GM18951 (cell line): ENCODE measurements around the gene AKR7A2.
"Not testable (repeated sequence)": the region's sequence is repeated elsewhere in the genome, so short reads cannot be mapped to it uniquely, and the experiment has no call there.

ENCODE experiments used
- POLR2A ChIP-seq: IDR thresholded peaks from 4 replicates; pipeline ENCODE4 v1.6.1; 2011; ENCODE audit warnings: mild to moderate bottlenecking; ENCODE audit not compliant: insufficient read length, insufficient read depth; ENCODE audit errors: extremely low read depth
- in situ Hi-C: fragments of 300-500 bp; cut with MboI; formaldehyde crosslinking; loops from one replicate; pipeline ENCODE4 v1.12.0; 2022; ENCODE audit warnings: low sequenced_read_pairs, mixed read lengths, inconsistent platforms; ENCODE audit not compliant: unreplicated experiment

The AKR7A2 gene

DNA sequence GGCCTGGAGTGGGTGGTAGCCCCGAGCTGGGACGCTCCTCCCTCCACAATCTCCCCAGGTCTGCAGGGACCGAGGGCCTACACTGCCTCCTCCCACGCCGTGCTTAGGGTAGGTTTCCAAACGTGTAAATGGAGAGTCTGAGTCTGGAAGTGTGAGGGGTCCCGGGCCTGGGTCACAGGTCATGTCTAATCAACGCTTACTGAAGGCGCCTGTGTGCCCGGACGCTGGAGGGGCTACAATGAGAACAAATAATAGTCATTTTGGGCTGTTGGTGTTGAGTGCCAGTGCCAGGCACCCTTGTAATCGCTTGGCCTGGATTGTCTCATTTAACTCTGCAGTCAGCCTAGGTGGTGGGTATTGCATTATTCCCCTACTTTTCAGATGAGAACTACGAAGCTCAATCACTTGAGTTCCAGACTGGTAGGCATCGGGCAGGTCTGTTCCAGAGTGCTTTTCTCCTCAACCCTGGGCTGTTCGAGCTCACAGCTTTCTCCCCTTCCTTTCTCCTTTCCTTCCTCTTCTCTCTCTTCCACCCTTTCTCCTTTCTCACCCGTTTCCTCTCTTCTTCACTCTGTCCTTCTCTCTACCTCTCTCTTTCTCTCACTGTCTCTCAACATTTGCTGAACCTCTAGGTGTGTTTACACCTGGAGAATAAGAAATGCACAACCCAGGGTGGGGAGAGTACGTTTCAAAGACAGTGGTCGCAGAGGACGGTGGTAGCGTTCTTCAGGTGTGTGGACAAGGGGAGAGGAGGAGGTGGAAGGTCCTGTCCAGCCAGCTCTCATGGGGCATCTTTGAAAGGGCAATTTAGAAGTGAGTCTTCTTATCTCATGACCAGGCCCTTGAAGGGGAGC lies 1.1 kb upstream of the AKR7A2 start:
- in situ Hi-C loops, result no loop called here

GRCh38 chr1:19311503-19311930 lies 427 bp downstream of the AKR7A2 start:
- TF ChIP-seq POLR2A, result no peak
- in situ Hi-C loops, result no loop called here

More for the DNA sequence above, 1.1 kb upstream of the AKR7A2 start:
- no peak for TF ChIP-seq POLR2A

- no peak for TF ChIP-seq POLR2A
- in situ Hi-C loops, result no loop called here
Measured at GRCh38 chr1:19310720-19311502, 1.0 kb downstream of the AKR7A2 start.

DNA sequence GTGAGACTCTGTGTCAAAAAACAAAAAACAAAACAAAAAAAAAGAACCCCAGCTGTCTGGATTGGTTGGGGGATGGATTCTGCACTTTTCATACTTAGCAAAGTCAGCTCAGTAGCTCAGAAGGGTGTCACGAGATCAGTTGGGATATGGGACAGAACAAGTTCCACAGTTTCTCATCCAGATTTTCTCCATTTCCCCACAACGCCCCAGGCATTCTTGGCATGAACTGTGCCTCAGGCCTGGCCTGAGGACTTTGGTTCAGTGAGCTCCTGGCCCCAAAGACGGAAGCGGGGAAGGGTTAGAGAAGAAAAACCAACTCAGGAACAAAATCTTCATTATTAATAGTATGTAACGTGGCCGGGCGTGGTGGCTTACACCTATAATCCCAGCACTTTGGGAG lies 1.9 kb downstream of the AKR7A2 start:
- in situ Hi-C loops, result no loop called here
- no peak for TF ChIP-seq POLR2A

GRCh38 chr1:19309123-19309813 lies 2.7 kb downstream of the AKR7A2 start:
- TF ChIP-seq POLR2A, result no peak
- in situ Hi-C loops, result no loop called here

DNA sequence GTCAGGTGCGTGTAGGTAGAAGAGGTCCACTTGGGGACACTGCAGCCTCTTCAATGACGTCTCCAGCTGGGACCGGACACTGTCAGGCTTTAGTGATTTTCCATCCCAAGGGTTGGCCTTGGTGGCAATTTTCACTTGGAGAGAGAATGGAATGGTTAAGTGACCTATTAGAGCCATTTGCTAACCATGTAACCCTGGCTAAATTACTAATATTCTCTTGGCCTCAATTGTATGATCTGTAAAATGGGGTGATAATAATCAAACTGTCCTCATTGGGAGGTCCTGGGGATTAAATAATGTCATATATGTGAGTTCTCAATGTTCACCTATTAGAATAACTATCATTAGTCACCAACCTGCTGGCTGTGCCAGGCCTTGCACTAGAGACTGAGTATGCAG lies 3.4 kb downstream of the AKR7A2 start:
- in situ Hi-C loops, result no loop called here
- TF ChIP-seq POLR2A, result no peak

GRCh38 chr1:19307794-19308508 lies 4.0 kb downstream of the AKR7A2 start:
- in situ Hi-C loops, result no loop called here
- TF ChIP-seq POLR2A, result no peak

GRCh38 chr1:19306941-19307340 lies 5.0 kb downstream of the AKR7A2 start:
- in situ Hi-C loops, result no loop called here
- no peak for TF ChIP-seq POLR2A

- TF ChIP-seq POLR2A, result no peak
- in situ Hi-C loops, result no loop called here
Measured at GRCh38 chr1:19305880-19306279, 6.1 kb downstream of the AKR7A2 start.

DNA sequence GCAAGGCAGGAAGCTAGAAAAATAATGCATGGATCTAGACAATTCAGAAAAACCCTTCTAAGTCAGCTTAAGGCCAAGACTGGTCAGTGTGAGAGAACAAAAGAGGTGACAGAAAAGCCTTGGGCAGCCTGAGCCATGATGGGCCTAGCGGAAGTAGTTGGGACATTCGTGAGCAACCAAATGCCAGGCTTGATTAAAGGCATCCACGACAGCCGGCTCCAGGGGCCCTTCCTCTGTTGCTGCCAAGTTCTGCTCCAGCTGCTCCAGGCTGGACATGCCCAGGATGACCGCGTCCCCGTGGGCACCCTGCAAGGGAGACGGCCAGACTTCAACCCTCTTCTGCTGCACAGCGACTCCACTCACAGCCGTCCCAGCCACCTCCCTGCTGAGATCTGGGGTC lies 7.9 kb downstream of the AKR7A2 start:
- in situ Hi-C loops, result not testable (repeated sequence)

DNA sequence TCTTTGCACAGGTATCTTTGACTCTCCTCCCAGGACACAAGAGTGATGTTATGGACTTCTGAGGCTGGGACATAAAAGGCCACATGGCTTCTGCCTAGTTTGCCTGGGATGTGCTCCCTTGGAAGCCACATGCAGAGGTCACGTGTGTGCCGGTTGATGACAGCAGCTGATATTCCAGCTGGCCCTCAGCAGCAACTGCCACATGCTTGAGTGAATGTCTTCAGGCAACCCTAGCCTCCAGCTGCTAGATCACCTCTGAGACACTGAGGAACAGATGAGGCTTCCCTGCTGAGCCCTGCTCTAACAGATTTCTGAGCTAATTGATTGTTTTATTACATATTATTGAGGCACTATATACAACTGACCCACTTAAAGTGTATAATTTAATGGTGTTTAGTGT lies 11.7 kb downstream of the AKR7A2 start:
- in situ Hi-C loops, result no loop called here
- no peak for TF ChIP-seq POLR2A

DNA sequence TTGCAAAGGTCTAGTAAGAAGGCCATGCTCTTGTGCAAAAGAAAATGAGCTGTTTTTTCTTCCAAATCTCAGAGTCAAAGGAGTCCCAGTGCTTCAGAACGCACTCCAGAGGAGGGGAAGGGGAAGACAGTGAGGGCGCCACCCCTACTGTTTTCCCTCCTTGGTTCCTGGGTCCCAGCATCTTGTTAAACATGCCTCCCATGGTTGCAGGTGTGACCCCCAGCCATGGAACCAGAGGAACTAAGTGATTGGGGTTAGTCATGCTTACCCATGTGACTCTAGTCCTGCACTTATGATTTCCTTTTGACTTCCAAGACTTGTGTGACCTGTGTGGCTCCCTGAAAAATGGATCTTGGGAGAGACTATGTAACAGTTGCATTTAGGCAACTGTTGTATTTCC lies 17.3 kb downstream of the AKR7A2 start:
- in situ Hi-C loops, result no loop called here
- no peak for TF ChIP-seq POLR2A

DNA sequence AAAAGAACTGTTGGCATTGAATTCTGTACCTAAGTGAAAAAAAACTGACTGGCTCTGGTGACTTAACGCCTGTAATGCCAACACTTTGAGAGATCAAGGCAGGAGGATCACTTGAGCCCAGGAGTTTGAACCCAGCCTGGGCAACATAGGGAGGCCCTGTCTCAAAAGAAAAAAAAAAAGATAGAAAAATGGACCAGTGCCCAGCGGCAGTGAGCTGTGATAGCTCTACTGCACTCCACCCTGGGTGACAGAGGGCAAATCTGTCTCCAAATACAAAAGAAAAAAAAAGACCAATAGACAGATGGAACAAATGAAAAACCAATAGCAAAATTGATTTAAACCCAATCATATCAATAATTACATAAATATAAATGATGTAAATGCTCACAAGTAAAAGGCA lies 22.7 kb downstream of the AKR7A2 start:
- TF ChIP-seq POLR2A, result no peak
- in situ Hi-C loops, result no loop called here

- in situ Hi-C loops, result not testable (repeated sequence)
Measured at GRCh38 chr1:19288324-19289241, 23.4 kb downstream of the AKR7A2 start, which contains the start of gene AKR7A3. Gene AKR7A3, minus strand, starts transcription at chr1:19288770. Its CDS starts 61 bp downstream, at chr1:19288709.
